Posterior vena cava (tissue), 2 donors: ENCODE measurements around the gene ZNF714. TPM values are rescaled to one million over a fixed set of nuclear protein-coding genes. Genes with fewer than 3 reads are reported as not detected.

Experiments
- total RNA-seq, 2 donors: library from RNA; stranded (reverse); fragmentation: NEBNext Ultra II Directional; extraction: Animal tissue kit (Norgen Biotek cat#: 25700); gene quantifications; one replicate each; pipeline ENCODE4 v1.2.1, GENCODE V29; 2021
- donor health status: DM: yes; HTN: yes; CAD: no.
- donor health status: DM: yes; HTN: yes; CAD: no.

Gene ZNF714
- total RNA-seq, 2 donors from 2014 or later = 3.5 to 3.9 TPM

Other genes starting within 250 kb of the ZNF714 start
- gene ZNF85, start 159.0 kb upstream of the ZNF714 start, total RNA-seq = 1 to 10 TPM; 3.6 to 6.9 TPM
- gene ZNF430, start 61.5 kb upstream of the ZNF714 start, total RNA-seq = 10 to 100 TPM; 12.6 to 15.6 TPM
- 10 to 100 TPM; 10.1 to 11.1 TPM for gene ZNF431, start 59.8 kb downstream of the ZNF714 start, total RNA-seq
- 10 to 100 TPM; 14.1 to 14.9 TPM for gene ZNF708, start 247.2 kb downstream of the ZNF714 start, total RNA-seq